Nephron progenitor cell (in vitro differentiated cells): ENCODE results near the gene NFATC3.

ENCODE experiments used
- DNase-seq: peaks from one replicate; pipeline ENCODE4 v3.0.0; 2021
- H3K27ac Mint-ChIP-seq: 2 replicates; pipeline ENCODE4 v1.8.0; 2021; ENCODE audit warnings: mild to moderate bottlenecking, moderate library complexity, mixed read lengths
- H3K27me3 Mint-ChIP-seq: 2 replicates; pipeline ENCODE4 v1.8.0; 2021; ENCODE audit warnings: mild to moderate bottlenecking, low read depth, mixed read lengths; ENCODE audit not compliant: poor library complexity
- H3K36me3 Mint-ChIP-seq: 2 replicates; pipeline ENCODE4 v1.8.0; 2021; ENCODE audit warnings: low read depth, mixed read lengths
- H3K4me1 Mint-ChIP-seq: 2 replicates; pipeline ENCODE4 v1.8.0; 2021; ENCODE audit warnings: mixed read lengths
- H3K4me3 Mint-ChIP-seq: 2 replicates; pipeline ENCODE4 v1.8.0; 2021; ENCODE audit warnings: mild to moderate bottlenecking, moderate library complexity, mixed read lengths
- H3K9me3 Mint-ChIP-seq: 2 replicates; pipeline ENCODE4 v1.8.0; 2021; ENCODE audit warnings: mild to moderate bottlenecking, moderate library complexity, mixed read lengths
- CTCF ChIP-seq: fragments of 200-600 bp; sonication (generic); IDR thresholded peaks from 2 replicates; pipeline ENCODE4 v1.5.0; 2021; ENCODE audit warnings: antibody characterized with exemption

The NFATC3 gene

DNA sequence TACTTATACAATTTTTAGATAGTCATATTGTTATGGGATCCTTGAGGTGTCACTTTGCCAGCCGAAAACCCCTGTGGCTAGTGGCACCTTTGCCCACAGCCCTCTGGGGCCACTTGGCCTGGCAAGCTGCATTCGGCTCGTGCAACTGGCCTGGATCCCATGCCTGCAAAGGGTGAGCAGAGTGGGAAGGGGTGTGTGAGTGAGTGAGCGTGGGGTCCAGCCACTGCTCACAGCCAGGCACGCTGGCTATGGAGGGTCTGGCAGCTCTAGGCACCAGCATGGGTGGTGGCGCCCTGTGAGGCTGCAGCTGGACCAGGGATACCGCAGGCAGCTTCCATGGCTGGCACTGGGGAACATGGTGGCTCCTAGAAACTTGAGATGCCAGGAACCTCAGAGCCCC lies 101.7 kb downstream of the NFATC3 start:
- Mint-ChIP-seq H3K36me3 (peaks cover 86% of the 10 kb centered on the region), H3K4me1 (no peaks in the 10 kb centered on the region), H3K27ac (no peak overlapping the region), H3K27me3 (no peaks in the 10 kb centered on the region), H3K9me3 (peaks cover 8% of the 10 kb centered on the region), H3K4me3 (no peak overlapping the region)
- TF ChIP-seq CTCF: no peak
- DNase-seq: no peak

GRCh38 chr16:68187505-68187904 lies 102.3 kb downstream of the NFATC3 start:
- no peak overlapping the region for H3K27ac Mint-ChIP-seq

DNA sequence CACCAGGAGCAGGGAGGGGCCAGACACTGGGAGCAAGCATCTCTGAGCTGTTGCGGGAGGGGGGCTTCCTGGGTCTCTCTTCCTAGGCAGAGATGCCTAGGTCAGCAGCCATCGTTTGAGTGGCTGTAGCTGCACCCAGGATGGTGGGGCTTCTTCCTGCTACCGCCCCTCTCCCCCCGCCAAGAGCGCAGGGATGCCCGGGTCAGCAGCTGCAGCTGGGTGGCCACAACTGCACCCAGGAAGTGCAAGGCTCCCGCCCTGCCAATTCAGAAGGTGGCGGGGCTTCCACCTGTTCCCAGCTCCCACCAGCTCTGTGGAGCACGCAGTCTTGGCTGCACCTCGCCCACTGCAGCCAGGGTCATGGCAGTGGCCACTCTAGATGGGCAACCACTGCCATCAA lies 103.0 kb downstream of the NFATC3 start:
- Mint-ChIP-seq H3K4me1 (no peaks in the 10 kb centered on the region), H3K27me3 (no peaks in the 10 kb centered on the region), H3K27ac (no peak overlapping the region), H3K36me3 (peaks cover 88% of the 10 kb centered on the region), H3K4me3 (no peak overlapping the region), H3K9me3 (peaks cover 8% of the 10 kb centered on the region)
- DNase-seq: no peak
- no peak for TF ChIP-seq CTCF

More at GRCh38 chr16:68187505-68187904, 102.3 kb downstream of the NFATC3 start:
- no peak overlapping the region for H3K4me3 Mint-ChIP-seq
- H3K36me3 Mint-ChIP-seq: peaks cover 85% of the 10 kb centered on the region
- TF ChIP-seq CTCF: no peak
- DNase-seq: no peak
- peaks cover 8% of the 10 kb centered on the region for H3K9me3 Mint-ChIP-seq
- no peaks in the 10 kb centered on the region for H3K27me3 Mint-ChIP-seq
- H3K4me1 Mint-ChIP-seq: no peaks in the 10 kb centered on the region

GRCh38 chr16:68190081-68190480 lies 104.9 kb downstream of the NFATC3 start:
- H3K9me3 Mint-ChIP-seq: peaks cover 4% of the 10 kb centered on the region
- H3K4me3 Mint-ChIP-seq: no peak overlapping the region
- H3K4me1 Mint-ChIP-seq: no peaks in the 10 kb centered on the region
- H3K36me3 Mint-ChIP-seq: peaks cover 89% of the 10 kb centered on the region
- H3K27ac Mint-ChIP-seq: no peak overlapping the region
- DNase-seq: no peak
- no peak for TF ChIP-seq CTCF
- H3K27me3 Mint-ChIP-seq: no peaks in the 10 kb centered on the region

DNA sequence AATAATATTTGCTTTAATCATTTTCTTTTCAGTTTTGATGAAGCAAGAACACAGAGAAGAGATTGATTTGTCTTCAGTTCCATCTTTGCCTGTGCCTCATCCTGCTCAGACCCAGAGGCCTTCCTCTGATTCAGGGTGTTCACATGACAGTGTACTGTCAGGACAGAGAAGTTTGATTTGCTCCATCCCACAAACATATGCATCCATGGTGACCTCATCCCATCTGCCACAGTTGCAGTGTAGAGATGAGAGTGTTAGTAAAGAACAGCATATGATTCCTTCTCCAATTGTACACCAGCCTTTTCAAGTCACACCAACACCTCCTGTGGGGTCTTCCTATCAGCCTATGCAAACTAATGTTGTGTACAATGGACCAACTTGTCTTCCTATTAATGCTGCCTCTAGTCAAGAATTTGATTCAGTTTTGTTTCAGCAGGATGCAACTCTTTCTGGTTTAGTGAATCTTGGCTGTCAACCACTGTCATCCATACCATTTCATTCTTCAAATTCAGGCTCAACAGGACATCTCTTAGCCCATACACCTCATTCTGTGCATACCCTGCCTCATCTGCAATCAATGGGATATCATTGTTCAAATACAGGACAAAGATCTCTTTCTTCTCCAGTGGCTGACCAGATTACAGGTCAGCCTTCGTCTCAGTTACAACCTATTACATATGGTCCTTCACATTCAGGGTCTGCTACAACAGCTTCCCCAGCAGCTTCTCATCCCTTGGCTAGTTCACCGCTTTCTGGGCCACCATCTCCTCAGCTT lies 105.8 kb downstream of the NFATC3 start:
- H3K4me1 Mint-ChIP-seq: no peaks in the 10 kb centered on the region
- H3K36me3 Mint-ChIP-seq: peaks cover 84% of the 10 kb centered on the region
- H3K27me3 Mint-ChIP-seq: no peaks in the 10 kb centered on the region
- H3K4me3 Mint-ChIP-seq: no peak overlapping the region
- H3K9me3 Mint-ChIP-seq: no peaks in the 10 kb centered on the region
- TF ChIP-seq CTCF: no peak
- DNase-seq: no peak
- H3K27ac Mint-ChIP-seq: peak overlapping the region; percentile 33

DNA sequence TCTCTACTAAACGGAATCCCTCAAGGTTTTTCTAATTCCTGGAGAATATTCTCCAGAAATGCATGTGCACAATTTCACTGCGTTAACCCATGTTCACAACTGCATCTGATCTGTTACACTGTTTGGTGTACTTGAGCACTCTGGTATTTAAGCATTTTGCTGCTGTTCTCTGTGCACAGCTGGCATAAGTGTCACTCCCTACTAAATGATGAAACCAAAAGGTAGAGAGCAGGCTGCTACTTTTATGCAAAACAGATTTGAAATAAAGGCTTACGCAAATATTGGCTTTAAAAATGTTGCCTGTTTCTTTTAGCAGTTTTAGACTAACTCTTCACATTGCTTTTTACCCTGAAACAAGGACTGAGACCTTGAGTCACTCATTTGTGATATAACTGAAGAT lies 109.1 kb downstream of the NFATC3 start:
- no peak for TF ChIP-seq CTCF
- H3K4me1 Mint-ChIP-seq: no peaks in the 10 kb centered on the region
- peaks cover 60% of the 10 kb centered on the region for H3K36me3 Mint-ChIP-seq
- no peaks in the 10 kb centered on the region for H3K9me3 Mint-ChIP-seq
- no peak for DNase-seq
- no peaks in the 10 kb centered on the region for H3K27me3 Mint-ChIP-seq
- H3K4me3 Mint-ChIP-seq: no peak overlapping the region
- no peak overlapping the region for H3K27ac Mint-ChIP-seq
